Jurkat, Clone E6-1 (cell line): ENCODE measurements around the gene OR8B4.
"Not testable (repeated sequence)": the region's sequence is repeated elsewhere in the genome, so short reads cannot be mapped to it uniquely, and the experiment has no call there.

ENCODE experiments used
- DNase-seq: peaks from one replicate; pipeline ENCODE4 v3.0.0-alpha.2; 2011; ENCODE audit warnings: low read depth, low spot score
- H3K4me3 ChIP-seq: 2 replicates; pipeline ENCODE4 v1.5.1; 2011; ENCODE audit warnings: mild to moderate bottlenecking, low read length, control low read depth, moderate library complexity

OR8B4 gene

GRCh38 chr11:124421043-124421442 is 3.6 kb downstream of the OR8B4 start:
- no peak overlapping the region for H3K4me3 ChIP-seq
- DNase-seq, result no peak

GRCh38 chr11:124415356-124415923 is 9.2 kb downstream of the OR8B4 start:
- H3K4me3 ChIP-seq, result no peak overlapping the region
- peak; percentile 54 for DNase-seq

- H3K4me3 ChIP-seq, result no peak overlapping the region
- DNase-seq, result no peak
Observed at GRCh38 chr11:124409906-124410305, 14.8 kb downstream of the OR8B4 start.

GRCh38 chr11:124405581-124405980 is 19.1 kb downstream of the OR8B4 start:
- no peak overlapping the region for H3K4me3 ChIP-seq
- DNase-seq, result no peak

- not testable (repeated sequence) for H3K4me3 ChIP-seq, DNase-seq
Observed at GRCh38 chr11:124403186-124403585, 21.5 kb downstream of the OR8B4 start.

GRCh38 chr11:124402326-124402922 is 22.2 kb downstream of the OR8B4 start:
- H3K4me3 ChIP-seq, result no peak overlapping the region
- DNase-seq, result peak; percentile 60

- no peak within 1 kb of the TSS for H3K4me3 ChIP-seq
- no peak for DNase-seq
Observed at GRCh38 chr11:124398924-124399323, 25.7 kb downstream of the OR8B4 start, which contains the start of gene OR8B3. Gene OR8B3, minus strand, starts transcription at chr11:124399024. Its CDS starts 1,673 bp downstream, at chr11:124397351.

- not testable (repeated sequence) for H3K4me3 ChIP-seq, DNase-seq
Observed at GRCh38 chr11:124396847-124397246, 27.8 kb downstream of the OR8B4 start.

GRCh38 chr11:124394408-124394807 is 30.3 kb downstream of the OR8B4 start:
- H3K4me3 ChIP-seq, result no peak overlapping the region
- DNase-seq, result no peak

- H3K4me3 ChIP-seq, result no peak within 1 kb of the TSS
- DNase-seq, result no peak
Observed at GRCh38 chr11:124384399-124384798, 40.3 kb downstream of the OR8B4 start, which contains the start of gene OR8B2. Gene OR8B2, minus strand, starts transcription at chr11:124384499. Its CDS starts 1,156 bp downstream, at chr11:124383343.

GRCh38 chr11:124382857-124383256 is 41.8 kb downstream of the OR8B4 start:
- DNase-seq, H3K4me3 ChIP-seq: not testable (repeated sequence)

- no peak for DNase-seq
- no peak overlapping the region for H3K4me3 ChIP-seq
Observed at GRCh38 chr11:124380585-124380984, 44.1 kb downstream of the OR8B4 start.

GRCh38 chr11:124376280-124376679 is 48.4 kb downstream of the OR8B4 start:
- no peak overlapping the region for H3K4me3 ChIP-seq
- no peak for DNase-seq
